ENCODE data around the gene C17orf114.

Gene C17orf114

GRCh38 chr17:4802228-4802627 is at the start of gene C17orf114:
TSS of gene C17orf114 (minus strand) at chr17:4802328.
- Mint-ChIP-seq H3K27me3 (no peaks in the 10 kb centered on the region), H3K9me3 (no peaks in the 10 kb centered on the region), H3K4me1 (ENCODE audit: low read depth) (peaks cover 16% of the 10 kb centered on the region), H3K4me3 (no peak within 1 kb of the TSS), H3K36me3 (ENCODE audit: low read depth) (peaks cover 27% of the 10 kb centered on the region), H3K27ac (no peak within 1 kb of the TSS)
- no peak for DNase-seq

DNA sequence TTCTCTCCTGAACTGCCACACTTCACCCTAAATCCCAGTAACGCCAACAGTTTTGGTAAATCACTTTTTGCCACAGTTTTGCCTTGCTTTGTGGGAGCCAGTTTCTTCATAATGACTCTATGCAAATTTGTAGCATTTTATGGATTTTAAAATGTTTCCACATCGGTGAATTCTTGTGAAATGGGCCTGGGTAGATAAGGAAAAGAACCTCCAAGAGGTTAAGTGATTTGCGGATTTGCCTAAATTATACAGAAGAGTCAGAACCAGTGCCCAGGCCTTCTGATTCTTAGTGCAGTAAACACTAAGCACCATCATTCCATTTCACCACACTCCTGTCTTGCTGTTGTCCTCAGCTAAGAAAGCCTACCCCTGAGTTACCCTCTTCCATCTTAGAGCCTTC is 49.0 kb upstream of the C17orf114 start:
- Mint-ChIP-seq H3K9me3 (peaks cover 5% of the 10 kb centered on the region), H3K4me1 (ENCODE audit: low read depth) (peaks cover 46% of the 10 kb centered on the region)

GRCh38 chr17:4850246-4850645 is 48.1 kb upstream of the C17orf114 start:
- Mint-ChIP-seq H3K27ac (peak overlapping the region; percentile 35), H3K27me3 (no peaks in the 10 kb centered on the region), H3K4me1 (ENCODE audit: low read depth) (peaks cover 44% of the 10 kb centered on the region), H3K4me3 (no peak overlapping the region), H3K36me3 (ENCODE audit: low read depth) (peaks cover 16% of the 10 kb centered on the region), H3K9me3 (peaks cover 5% of the 10 kb centered on the region)
- DNase-seq, result no peak

More for the DNA sequence above, 49.0 kb upstream of the C17orf114 start:
- peaks cover 18% of the 10 kb centered on the region for H3K36me3 Mint-ChIP-seq (ENCODE audit: low read depth)
- DNase-seq, result no peak
- H3K4me3 Mint-ChIP-seq, result no peak overlapping the region
- H3K27ac Mint-ChIP-seq, result no peak overlapping the region
- H3K27me3 Mint-ChIP-seq, result no peaks in the 10 kb centered on the region

- Mint-ChIP-seq H3K4me1 (ENCODE audit: low read depth) (peaks cover 41% of the 10 kb centered on the region), H3K9me3 (peaks cover 5% of the 10 kb centered on the region), H3K27me3 (no peaks in the 10 kb centered on the region), H3K36me3 (ENCODE audit: low read depth) (peaks cover 11% of the 10 kb centered on the region), H3K4me3 (no peak overlapping the region), H3K27ac (no peak overlapping the region)
- no peak for DNase-seq
Observed at GRCh38 chr17:4849011-4849536, 46.9 kb upstream of the C17orf114 start.

- Mint-ChIP-seq H3K4me3 (no peak overlapping the region), H3K27me3 (no peaks in the 10 kb centered on the region), H3K27ac (no peak overlapping the region), H3K36me3 (ENCODE audit: low read depth) (peaks cover 8% of the 10 kb centered on the region), H3K9me3 (no peaks in the 10 kb centered on the region), H3K4me1 (ENCODE audit: low read depth) (peaks cover 43% of the 10 kb centered on the region)
- DNase-seq, result no peak
Observed at GRCh38 chr17:4846635-4847390, 44.7 kb upstream of the C17orf114 start.

GRCh38 chr17:4845118-4845517 is 43.0 kb upstream of the C17orf114 start:
- H3K4me3 Mint-ChIP-seq, result no peak overlapping the region
- H3K27ac Mint-ChIP-seq, result no peak overlapping the region
- H3K27me3 Mint-ChIP-seq, result no peaks in the 10 kb centered on the region
- H3K4me1 Mint-ChIP-seq (ENCODE audit: low read depth), result peaks cover 48% of the 10 kb centered on the region
- H3K36me3 Mint-ChIP-seq (ENCODE audit: low read depth), result peaks cover 8% of the 10 kb centered on the region
- DNase-seq, result no peak
- H3K9me3 Mint-ChIP-seq, result no peaks in the 10 kb centered on the region

GRCh38 chr17:4843321-4844000 is 41.3 kb upstream of the C17orf114 start:
- Mint-ChIP-seq H3K4me3 (no peak overlapping the region), H3K9me3 (no peaks in the 10 kb centered on the region), H3K36me3 (ENCODE audit: low read depth) (peaks cover 16% of the 10 kb centered on the region), H3K4me1 (ENCODE audit: low read depth) (peaks cover 51% of the 10 kb centered on the region), H3K27me3 (no peaks in the 10 kb centered on the region), H3K27ac (no peak overlapping the region)
- no peak for DNase-seq

DNA sequence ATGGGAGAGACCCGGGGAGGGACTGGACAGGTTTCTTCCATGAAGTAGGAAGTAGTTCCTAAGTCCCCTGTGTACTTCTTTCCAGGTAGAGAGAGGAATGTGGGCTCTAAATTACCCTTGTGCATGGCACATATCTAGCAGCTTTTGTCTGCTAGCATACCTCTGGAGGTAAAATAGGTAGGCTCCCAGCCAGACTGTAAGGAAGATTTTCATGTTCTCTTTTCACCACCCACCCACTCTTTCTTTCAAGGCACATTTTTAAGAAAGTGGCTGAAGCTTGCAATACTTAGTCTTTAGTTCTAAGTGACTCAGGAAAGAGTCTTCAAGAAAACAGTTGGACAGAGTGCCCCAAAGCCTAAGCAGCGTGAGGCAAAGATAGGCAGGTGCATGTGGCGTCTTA is 40.2 kb upstream of the C17orf114 start:
- no peaks in the 10 kb centered on the region for H3K9me3 Mint-ChIP-seq
- no peaks in the 10 kb centered on the region for H3K27me3 Mint-ChIP-seq
- H3K4me3 Mint-ChIP-seq, result no peak overlapping the region
- peak overlapping the region; percentile 31 for H3K27ac Mint-ChIP-seq
- H3K4me1 Mint-ChIP-seq (ENCODE audit: low read depth), result peaks cover 59% of the 10 kb centered on the region
- no peak for DNase-seq
- peaks cover 23% of the 10 kb centered on the region for H3K36me3 Mint-ChIP-seq (ENCODE audit: low read depth)

DNA sequence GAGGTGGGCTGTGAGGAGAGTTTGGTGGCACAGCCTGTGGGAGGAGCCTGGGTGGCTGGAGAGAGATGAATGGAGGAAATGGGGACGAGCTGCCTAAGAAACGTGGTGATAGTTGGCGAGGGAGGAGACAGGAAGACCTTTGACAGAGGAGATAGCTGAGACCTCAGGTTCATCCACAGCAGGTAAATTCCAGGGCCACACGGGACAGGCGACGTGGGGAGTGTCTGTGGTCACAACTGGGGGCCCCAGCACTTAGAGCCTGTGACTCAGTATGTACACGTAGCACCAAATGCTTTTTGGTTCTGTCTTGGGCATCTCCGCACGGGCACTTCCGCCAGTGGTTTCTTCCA is 38.7 kb upstream of the C17orf114 start:
- H3K4me3 Mint-ChIP-seq, result no peak overlapping the region
- H3K4me1 Mint-ChIP-seq (ENCODE audit: low read depth), result peaks cover 61% of the 10 kb centered on the region
- DNase-seq, result no peak
- no peaks in the 10 kb centered on the region for H3K9me3 Mint-ChIP-seq
- peaks cover 16% of the 10 kb centered on the region for H3K36me3 Mint-ChIP-seq (ENCODE audit: low read depth)
- peak overlapping the region; percentile 63 for H3K27ac Mint-ChIP-seq
- no peaks in the 10 kb centered on the region for H3K27me3 Mint-ChIP-seq

- no peak for DNase-seq
- Mint-ChIP-seq H3K36me3 (ENCODE audit: low read depth) (peaks cover 16% of the 10 kb centered on the region), H3K27me3 (no peaks in the 10 kb centered on the region), H3K9me3 (no peaks in the 10 kb centered on the region), H3K27ac (peak overlapping the region; percentile 63), H3K4me3 (no peak overlapping the region), H3K4me1 (ENCODE audit: low read depth) (peaks cover 68% of the 10 kb centered on the region)
Observed at GRCh38 chr17:4839965-4840892, 38.1 kb upstream of the C17orf114 start.

DNA sequence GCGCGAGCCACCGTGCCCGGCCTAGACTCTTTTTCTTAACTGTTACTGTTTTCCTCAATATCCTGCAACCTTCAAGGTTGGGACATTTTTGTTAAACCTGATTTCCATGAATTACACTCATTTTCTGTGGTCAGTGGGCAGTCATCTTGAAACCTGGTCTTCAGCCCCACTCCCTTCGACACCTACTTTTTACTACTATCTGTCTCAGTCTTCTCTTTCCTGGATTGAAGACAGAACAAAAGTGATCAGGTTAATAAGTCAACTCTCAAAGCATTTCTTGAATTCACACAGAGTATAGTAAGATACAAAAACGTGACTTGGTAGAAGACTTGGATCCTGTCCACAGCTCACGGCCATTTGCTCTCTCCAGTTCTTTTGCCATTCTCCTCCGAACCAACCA is 37.1 kb upstream of the C17orf114 start:
- H3K27ac Mint-ChIP-seq, result peak overlapping the region; percentile 22
- peaks cover 16% of the 10 kb centered on the region for H3K36me3 Mint-ChIP-seq (ENCODE audit: low read depth)
- H3K4me1 Mint-ChIP-seq (ENCODE audit: low read depth), result peaks cover 76% of the 10 kb centered on the region
- H3K27me3 Mint-ChIP-seq, result no peaks in the 10 kb centered on the region
- H3K9me3 Mint-ChIP-seq, result no peaks in the 10 kb centered on the region
- DNase-seq, result no peak
- H3K4me3 Mint-ChIP-seq, result no peak overlapping the region

DNA sequence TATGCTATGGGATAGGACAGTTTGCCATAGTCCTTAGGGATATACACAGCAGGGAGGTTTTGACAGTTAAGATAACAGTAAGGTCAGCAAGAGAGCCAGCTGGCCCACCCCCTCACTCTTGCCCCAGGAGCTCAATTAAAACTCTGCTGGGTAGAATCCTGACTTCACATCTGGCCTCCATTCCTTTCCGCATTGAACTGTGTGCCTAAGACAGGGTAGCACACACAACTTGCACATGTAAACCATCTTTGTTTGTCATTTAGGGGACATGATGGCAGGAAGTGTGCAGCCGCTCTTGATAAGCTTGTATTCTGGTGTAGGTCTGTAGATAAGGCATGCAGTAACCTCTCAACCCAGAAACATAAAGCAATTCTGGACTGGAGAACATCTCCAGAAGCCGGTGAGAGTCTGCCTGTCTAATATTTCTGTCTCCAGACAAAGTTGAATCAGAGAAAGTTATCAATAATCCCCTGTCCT is 36.2 kb upstream of the C17orf114 start:
- H3K4me3 Mint-ChIP-seq, result no peak overlapping the region
- no peaks in the 10 kb centered on the region for H3K9me3 Mint-ChIP-seq
- H3K27me3 Mint-ChIP-seq, result no peaks in the 10 kb centered on the region
- H3K36me3 Mint-ChIP-seq (ENCODE audit: low read depth), result peaks cover 22% of the 10 kb centered on the region
- peaks cover 77% of the 10 kb centered on the region for H3K4me1 Mint-ChIP-seq (ENCODE audit: low read depth)
- no peak overlapping the region for H3K27ac Mint-ChIP-seq
- no peak for DNase-seq

GRCh38 chr17:4837471-4838308 is 35.6 kb upstream of the C17orf114 start:
- Mint-ChIP-seq H3K36me3 (ENCODE audit: low read depth) (peaks cover 22% of the 10 kb centered on the region), H3K27ac (no peak overlapping the region), H3K4me1 (ENCODE audit: low read depth) (peaks cover 75% of the 10 kb centered on the region), H3K27me3 (no peaks in the 10 kb centered on the region), H3K9me3 (no peaks in the 10 kb centered on the region), H3K4me3 (no peak overlapping the region)
- no peak for DNase-seq

All from activated T-cell treated with anti-CD3 and anti-CD28 coated beads, Interleukin-2, amount 50 U/mL, for 24 hours (primary cell).